ENCODE measurements around the gene NFIC. TPM values are rescaled to one million over a fixed set of nuclear protein-coding genes. Genes with fewer than 3 reads are reported as not detected.

NFIC gene
- total and polyA plus RNA-seq, 10 of the 15 experiments (the other 5 are each of a cell fraction or from before 2014, with no cell fraction given) = 0.71 to 53.5 (median 10.2) TPM

- TF ChIP-seq, protein P1, sequence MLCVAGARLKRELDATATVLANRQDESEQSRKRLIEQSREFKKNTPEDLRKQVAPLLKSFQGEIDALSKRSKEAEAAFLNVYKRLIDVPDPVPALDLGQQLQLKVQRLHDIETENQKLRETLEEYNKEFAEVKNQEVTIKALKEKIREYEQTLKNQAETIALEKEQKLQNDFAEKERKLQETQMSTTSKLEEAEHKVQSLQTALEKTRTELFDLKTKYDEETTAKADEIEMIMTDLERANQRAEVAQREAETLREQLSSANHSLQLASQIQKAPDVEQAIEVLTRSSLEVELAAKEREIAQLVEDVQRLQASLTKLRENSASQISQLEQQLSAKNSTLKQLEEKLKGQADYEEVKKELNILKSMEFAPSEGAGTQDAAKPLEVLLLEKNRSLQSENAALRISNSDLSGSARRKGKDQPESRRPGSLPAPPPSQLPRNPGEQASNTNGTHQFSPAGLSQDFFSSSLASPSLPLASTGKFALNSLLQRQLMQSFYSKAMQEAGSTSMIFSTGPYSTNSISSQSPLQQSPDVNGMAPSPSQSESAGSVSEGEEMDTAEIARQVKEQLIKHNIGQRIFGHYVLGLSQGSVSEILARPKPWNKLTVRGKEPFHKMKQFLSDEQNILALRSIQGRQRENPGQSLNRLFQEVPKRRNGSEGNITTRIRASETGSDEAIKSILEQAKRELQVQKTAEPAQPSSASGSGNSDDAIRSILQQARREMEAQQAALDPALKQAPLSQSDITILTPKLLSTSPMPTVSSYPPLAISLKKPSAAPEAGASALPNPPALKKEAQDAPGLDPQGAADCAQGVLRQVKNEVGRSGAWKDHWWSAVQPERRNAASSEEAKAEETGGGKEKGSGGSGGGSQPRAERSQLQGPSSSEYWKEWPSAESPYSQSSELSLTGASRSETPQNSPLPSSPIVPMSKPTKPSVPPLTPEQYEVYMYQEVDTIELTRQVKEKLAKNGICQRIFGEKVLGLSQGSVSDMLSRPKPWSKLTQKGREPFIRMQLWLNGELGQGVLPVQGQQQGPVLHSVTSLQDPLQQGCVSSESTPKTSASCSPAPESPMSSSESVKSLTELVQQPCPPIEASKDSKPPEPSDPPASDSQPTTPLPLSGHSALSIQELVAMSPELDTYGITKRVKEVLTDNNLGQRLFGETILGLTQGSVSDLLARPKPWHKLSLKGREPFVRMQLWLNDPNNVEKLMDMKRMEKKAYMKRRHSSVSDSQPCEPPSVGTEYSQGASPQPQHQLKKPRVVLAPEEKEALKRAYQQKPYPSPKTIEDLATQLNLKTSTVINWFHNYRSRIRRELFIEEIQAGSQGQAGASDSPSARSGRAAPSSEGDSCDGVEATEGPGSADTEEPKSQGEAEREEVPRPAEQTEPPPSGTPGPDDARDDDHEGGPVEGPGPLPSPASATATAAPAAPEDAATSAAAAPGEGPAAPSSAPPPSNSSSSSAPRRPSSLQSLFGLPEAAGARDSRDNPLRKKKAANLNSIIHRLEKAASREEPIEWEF (IDR thresholded peaks at IDR 0.05; ENCODE audit: insufficient replicate concordance, low read depth, low read length) = no peak
- TF ChIP-seq ATF3 (IDR thresholded peaks at IDR 0.05; ENCODE audit: borderline replicate concordance, extremely low read depth, low read depth, low read length) (no peak), E4F1 (IDR thresholded peaks at IDR 0.05; ENCODE audit: borderline replicate concordance, partially characterized antibody) (no peak), ZBTB40 (IDR thresholded peaks at IDR 0.05; ENCODE audit: borderline replicate concordance) (no peak), CREM (IDR thresholded peaks at IDR 0.05; ENCODE audit: low read depth) (0 out of 2 replicates have a peak, but pooled peaks have one; percentile 9), NRF1 (conservative IDR thresholded peaks at IDR 0.05; ENCODE audit: low read depth, low read length) (no peak), RELA (IDR thresholded peaks at IDR 0.05; ENCODE audit: borderline replicate concordance, partially characterized antibody) (no peak), CREB1 (IDR thresholded peaks at IDR 0.05; ENCODE audit: low read depth) (0 out of 2 replicates have a peak, but pooled peaks have one; percentile 47), BACH1 (IDR thresholded peaks at IDR 0.05; ENCODE audit: borderline replicate concordance) (no peak), TCF7 (IDR thresholded peaks at IDR 0.05; ENCODE audit: borderline replicate concordance) (no peak), KLF5 (IDR thresholded peaks at IDR 0.05; ENCODE audit: partially characterized antibody) (no peak), ZNF384 (IDR thresholded peaks at IDR 0.05; ENCODE audit: borderline replicate concordance, low read depth, low read length) (peak; percentile 79)
- TF ChIP-seq, protein P2, sequence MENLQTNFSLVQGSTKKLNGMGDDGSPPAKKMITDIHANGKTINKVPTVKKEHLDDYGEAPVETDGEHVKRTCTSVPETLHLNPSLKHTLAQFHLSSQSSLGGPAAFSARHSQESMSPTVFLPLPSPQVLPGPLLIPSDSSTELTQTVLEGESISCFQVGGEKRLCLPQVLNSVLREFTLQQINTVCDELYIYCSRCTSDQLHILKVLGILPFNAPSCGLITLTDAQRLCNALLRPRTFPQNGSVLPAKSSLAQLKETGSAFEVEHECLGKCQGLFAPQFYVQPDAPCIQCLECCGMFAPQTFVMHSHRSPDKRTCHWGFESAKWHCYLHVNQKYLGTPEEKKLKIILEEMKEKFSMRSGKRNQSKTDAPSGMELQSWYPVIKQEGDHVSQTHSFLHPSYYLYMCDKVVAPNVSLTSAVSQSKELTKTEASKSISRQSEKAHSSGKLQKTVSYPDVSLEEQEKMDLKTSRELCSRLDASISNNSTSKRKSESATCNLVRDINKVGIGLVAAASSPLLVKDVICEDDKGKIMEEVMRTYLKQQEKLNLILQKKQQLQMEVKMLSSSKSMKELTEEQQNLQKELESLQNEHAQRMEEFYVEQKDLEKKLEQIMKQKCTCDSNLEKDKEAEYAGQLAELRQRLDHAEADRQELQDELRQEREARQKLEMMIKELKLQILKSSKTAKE (IDR thresholded peaks at IDR 0.05; ENCODE audit: low read depth, poor library complexity, severe bottlenecking) = no peak
Observed at GRCh38 chr19:3370728-3371591, 4.6 kb downstream of the NFIC start (continued).
